IMR-90 (cell line): Measurements from ENCODE around the gene RABGEF1. TPM values are rescaled to one million over a fixed set of nuclear protein-coding genes. Genes with fewer than 3 reads are reported as not detected.
"Not testable (repeated sequence)": the region's sequence is repeated elsewhere in the genome, so short reads cannot be mapped to it uniquely, and the experiment has no call there.

Source experiments
- ATAC-seq: fragments of 200-7000 bp; cut with Tn5 transposase; 2 replicates; pipeline ENCODE4 v1.9.1; 2020; ENCODE audit warnings: low read depth, mild to moderate bottlenecking, moderate library complexity
- BruUV-seq: library from RNA; stranded (reverse); fragments of 400-500 nt; replicated peaks from 2 replicates; lab custom pipeline; 2021; lab: Mats Ljungman, UMichigan
- CTCF ChIA-PET: fragments of 300-600 bp; formaldehyde crosslinking; extraction: SDS; loops from one replicate; lab custom pipeline; 2021; ENCODE audit warnings: antibody characterized with exemption; lab: Yijun Ruan, JAX
- POLR2A ChIA-PET: fragments of 300-600 bp; sonication (Branson Sonifier 250); formaldehyde crosslinking; loops from one replicate; lab custom pipeline; 2022; ENCODE audit warnings: antibody characterized with exemption; ENCODE audit not compliant: unreplicated experiment; lab: Charles Lee
- DNase-seq: peaks from one replicate; pipeline ENCODE4 v3.0.0; 2013
- H2AFZ ChIP-seq: replicated peaks from 2 replicates; pipeline ENCODE3; 2013; ENCODE audit warnings: low read length, mild to moderate bottlenecking; ENCODE audit not compliant: poor library complexity
- H2AK5ac ChIP-seq: 2 replicates; pipeline ENCODE4 v1.6.1; 2013; ENCODE audit warnings: low read depth, low read length, inconsistent platforms
- H2AK9ac ChIP-seq: replicated peaks from 2 replicates; pipeline ENCODE3; 2013; ENCODE audit warnings: mild to moderate bottlenecking, low read depth, low read length, moderate library complexity; ENCODE audit not compliant: poor library complexity
- H2BK120ac ChIP-seq: 2 replicates; pipeline ENCODE4 v1.6.1; 2013; ENCODE audit warnings: low read depth, low read length, inconsistent platforms
- H2BK15ac ChIP-seq: 3 replicates; pipeline ENCODE4 v1.6.1; 2013; ENCODE audit warnings: low read depth, low read length, inconsistent platforms
- H2BK20ac ChIP-seq: 2 replicates; pipeline ENCODE4 v1.6.1; 2013; ENCODE audit warnings: low read depth, mild to moderate bottlenecking, inconsistent platforms, low read length, moderate library complexity
- H2BK5ac ChIP-seq: 2 replicates; pipeline ENCODE4 v1.6.1; 2013; ENCODE audit warnings: mild to moderate bottlenecking, low read depth, low read length, inconsistent platforms; ENCODE audit not compliant: poor library complexity, severe bottlenecking
- H3K14ac ChIP-seq: replicated peaks from 2 replicates; pipeline ENCODE4 v1.6.1; 2013; ENCODE audit warnings: low read depth, low read length, inconsistent platforms
- H3K18ac ChIP-seq: 2 replicates; pipeline ENCODE4 v1.6.1; 2013; ENCODE audit warnings: low read depth, low read length, control low read depth
- H3K23ac ChIP-seq: 2 replicates; pipeline ENCODE4 v1.6.1; 2013; ENCODE audit warnings: low read depth, low read length, inconsistent platforms
- H3K27ac ChIP-seq: 2 replicates; pipeline ENCODE4 v1.5.1; 2013; ENCODE audit warnings: mild to moderate bottlenecking, control low read depth, low read length; ENCODE audit not compliant: insufficient read depth
- H3K27me3 ChIP-seq: 2 replicates; pipeline ENCODE4 v1.6.1; 2013; ENCODE audit warnings: low read length; ENCODE audit not compliant: control insufficient read depth, insufficient read depth
- H3K36me3 ChIP-seq: 2 replicates; pipeline ENCODE4 v1.6.1; 2013; ENCODE audit warnings: low read length, mixed read lengths; ENCODE audit not compliant: control insufficient read depth, insufficient read depth
- H3K4ac ChIP-seq: 2 replicates; pipeline ENCODE4 v1.6.1; 2013; ENCODE audit warnings: low read depth, low read length, inconsistent platforms
- H3K4me1 ChIP-seq: 2 replicates; pipeline ENCODE4 v1.6.1; 2013; ENCODE audit warnings: low read length, mixed read lengths; ENCODE audit not compliant: control insufficient read depth, insufficient read depth
- H3K4me2 ChIP-seq: 2 replicates; pipeline ENCODE4 v1.6.1; 2013; ENCODE audit warnings: low read depth, mild to moderate bottlenecking, control low read depth, low read length, moderate library complexity
- H3K4me3 ChIP-seq: 2 replicates; pipeline ENCODE4 v1.5.1; 2013; ENCODE audit warnings: low read depth, mild to moderate bottlenecking, control low read depth, low read length, moderate library complexity; ENCODE audit not compliant: insufficient read depth
- H3K56ac ChIP-seq: 2 replicates; pipeline ENCODE4 v1.6.1; 2013; ENCODE audit warnings: low read length, inconsistent platforms; ENCODE audit not compliant: insufficient read depth; ENCODE audit errors: extremely low read depth
- H3K79me1 ChIP-seq, 2 experiments: 2 replicates each; pipeline ENCODE4 v1.6.1; 2013; ENCODE audit warnings: low read length in 2 of 2, inconsistent platforms in 1 of 2, low read depth in 1 of 2
- H3K9ac ChIP-seq: 2 replicates; pipeline ENCODE4 v1.6.1; 2013; ENCODE audit warnings: low read depth, low read length, control low read depth
- H3K9me1 ChIP-seq: 2 replicates; pipeline ENCODE4 v1.6.1; 2013; ENCODE audit warnings: low read length, inconsistent platforms; ENCODE audit not compliant: insufficient read depth
- H3K9me3 ChIP-seq: 2 replicates; pipeline ENCODE4 v1.6.1; 2013; ENCODE audit warnings: low read length; ENCODE audit not compliant: control insufficient read depth, insufficient read depth
- H4K20me1 ChIP-seq: 2 replicates; pipeline ENCODE4 v1.6.1; 2013; ENCODE audit warnings: low read length, inconsistent platforms; ENCODE audit not compliant: insufficient read depth
- H4K5ac ChIP-seq: 2 replicates; pipeline ENCODE4 v1.6.1; 2013; ENCODE audit warnings: mild to moderate bottlenecking, low read depth, low read length, control low read depth
- H4K8ac ChIP-seq, 2 experiments: 2 replicates each; pipeline ENCODE4 v1.6.1; 2013; ENCODE audit warnings: low read depth in 2 of 2, low read length in 2 of 2, control low read depth in 1 of 2, inconsistent platforms in 1 of 2
- H4K91ac ChIP-seq: 2 replicates; pipeline ENCODE4 v1.6.1; 2013; ENCODE audit warnings: low read depth, low read length, inconsistent platforms; ENCODE audit not compliant: insufficient read depth
- WGBS, 2 experiments: methylation state at CpG; one replicate each; pipeline versions ENCODE4 v1.1.5 to v1.1.7; 2013; ENCODE audit warnings: missing lambda C conversion rate in 2 of 2; ENCODE audit not compliant: insufficient read length in 1 of 2; ENCODE audit errors: extremely low coverage in 2 of 2; 5-methylcytosine and 5-hydroxymethylcytosine counted together
- dilution Hi-C: fragments of 300-500 bp; cut with HindIII; formaldehyde crosslinking; loops from one replicate; pipeline ENCODE4 v1.14.3; 2018; ENCODE audit warnings: low sequenced_read_pairs; ENCODE audit not compliant: unreplicated experiment
- in situ Hi-C: fragments of 300-500 bp; cut with MboI; formaldehyde crosslinking; loops from 3 replicates; pipeline ENCODE4 v1.14.3; 2019; ENCODE audit warnings: low sequenced_read_pairs, inconsistent platforms, mixed read lengths
- intact Hi-C: fragments of 100-400 bp; cut with micrococcal nuclease; formaldehyde crosslinking; loops from 2 replicates; pipeline ENCODE4 v1.10.0; 2022
- polyA plus RNA-seq, 3 experiments: library from polyadenylated mRNA; depleted of rRNA; stranded (reverse); fragments of >200 nt; gene quantifications; 2 replicates each; pipeline ENCODE4 v1.2.3, GENCODE V29; 2012; ENCODE audit warnings: low replicate concordance in 1 of 3
- total RNA-seq: library from RNA; depleted of rRNA; stranded (reverse); fragments of >200 nt; gene quantifications from 2 replicates; pipeline ENCODE4 v1.2.3, GENCODE V29; 2012

Gene RABGEF1
- total and polyA plus RNA-seq, 2 of the 4 experiments (the other 2 are of a cell fraction): 34.9 to 56.6 TPM

DNA sequence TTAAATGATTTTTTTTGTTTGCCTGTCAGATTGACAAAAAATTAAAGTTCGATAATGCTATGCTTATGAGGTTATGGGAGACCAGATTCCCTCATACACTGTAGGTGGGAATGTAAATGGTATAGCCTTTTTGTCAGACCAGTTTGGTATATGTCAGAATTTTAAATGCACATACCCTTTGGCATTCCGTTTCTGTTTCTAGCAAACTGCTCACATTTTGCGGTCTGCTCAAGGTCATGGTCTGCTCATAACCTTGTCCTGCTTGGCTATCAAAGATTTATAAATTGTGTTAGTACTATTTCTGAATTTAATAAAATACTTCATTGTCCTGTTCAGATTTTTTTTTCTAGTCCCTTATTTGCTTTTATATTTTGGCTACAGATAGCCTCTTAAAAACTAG, 15.7 kb downstream of the RABGEF1 start:
- H2BK120ac ChIP-seq, H3K9me3 ChIP-seq, H2AK5ac ChIP-seq, H3K36me3 ChIP-seq, H3K4ac ChIP-seq, H4K91ac ChIP-seq, BruUV-seq, H3K14ac ChIP-seq, in situ Hi-C loops, H3K4me3 ChIP-seq, H2BK5ac ChIP-seq, H3K27ac ChIP-seq, POLR2A ChIA-PET, dilution Hi-C loops, H3K23ac ChIP-seq, H2AK9ac ChIP-seq, H3K4me2 ChIP-seq, DNase-seq, H2AFZ ChIP-seq, H3K56ac ChIP-seq, H4K5ac ChIP-seq, intact Hi-C loops, H3K4me1 ChIP-seq, H2BK15ac ChIP-seq, ATAC-seq, H4K8ac ChIP-seq, H3K18ac ChIP-seq, H2BK20ac ChIP-seq, H3K9ac ChIP-seq, H3K27me3 ChIP-seq: not testable (repeated sequence)
- Histone ChIP-seq H4K20me1 (peaks cover 62% of the 10 kb centered on the region), H3K79me1 (peaks cover 22 to 70% of the 10 kb centered on the region in 2 experiments), H3K9me1 (peaks cover 21% of the 10 kb centered on the region)
- CTCF ChIA-PET: interaction anchor here (0.6 kb wide), 1 partner anchor 34 kb away, joined by 3 read pairs; no protein-coding TSS in a partner anchor
- no CpG with 5 or more reads among the region's 3 CpGs for WGBS, 2 experiments
